AG04450 (cell line): Measurements from ENCODE around the gene BLOC1S1. TPM values are rescaled to one million over a fixed set of nuclear protein-coding genes. Genes with fewer than 3 reads are reported as not detected.

Source experiments
- CTCF ChIA-PET: fragments of 300-600, 350-600 bp; formaldehyde crosslinking; extraction: SDS; loops from one replicate; lab custom pipeline; 2022; ENCODE audit warnings: antibody characterized with exemption, inconsistent platforms; lab: Charles Lee
- POLR2A ChIA-PET: fragments of 350-600 bp; formaldehyde crosslinking; extraction: SDS; loops from one replicate; lab custom pipeline; 2021; ENCODE audit warnings: antibody characterized with exemption, inconsistent platforms; lab: Yijun Ruan, JAX
- DNase-seq: peaks from one replicate; pipeline ENCODE4 v3.0.0-alpha.2; 2011; ENCODE audit warnings: low read depth, low spot score
- H3K27ac ChIP-seq: one replicate; pipeline ENCODE4 v1.5.1; 2012; ENCODE audit warnings: low read depth, low read length, control low read depth
- H3K27me3 ChIP-seq: one replicate; pipeline ENCODE4 v1.6.0; 2012; ENCODE audit warnings: low read length; ENCODE audit not compliant: control insufficient read depth, insufficient read depth
- H3K4me3 ChIP-seq: 2 replicates; pipeline ENCODE4 v1.5.1; 2011; ENCODE audit warnings: mild to moderate bottlenecking, low read depth, low read length, control low read depth
- H3K9me3 ChIP-seq: 2 replicates; pipeline ENCODE4 v1.5.1; 2012; ENCODE audit warnings: low read length; ENCODE audit not compliant: control insufficient read depth, insufficient read depth
- polyA plus RNA-seq: library from polyadenylated mRNA; depleted of rRNA; stranded (reverse); fragments of >200 nt; gene quantifications from 2 replicates; pipeline ENCODE4 v1.2.3, GENCODE V29; 2011
- TF ChIP-seq, protein P1 (sequence below): IDR thresholded peaks from 2 replicates; pipeline ENCODE4 v1.5.1; 2011; ENCODE audit warnings: low read depth, low read length, control low read depth, inconsistent platforms

Gene BLOC1S1
- polyA plus RNA-seq, 1 experiment, result 132 TPM

DNA sequence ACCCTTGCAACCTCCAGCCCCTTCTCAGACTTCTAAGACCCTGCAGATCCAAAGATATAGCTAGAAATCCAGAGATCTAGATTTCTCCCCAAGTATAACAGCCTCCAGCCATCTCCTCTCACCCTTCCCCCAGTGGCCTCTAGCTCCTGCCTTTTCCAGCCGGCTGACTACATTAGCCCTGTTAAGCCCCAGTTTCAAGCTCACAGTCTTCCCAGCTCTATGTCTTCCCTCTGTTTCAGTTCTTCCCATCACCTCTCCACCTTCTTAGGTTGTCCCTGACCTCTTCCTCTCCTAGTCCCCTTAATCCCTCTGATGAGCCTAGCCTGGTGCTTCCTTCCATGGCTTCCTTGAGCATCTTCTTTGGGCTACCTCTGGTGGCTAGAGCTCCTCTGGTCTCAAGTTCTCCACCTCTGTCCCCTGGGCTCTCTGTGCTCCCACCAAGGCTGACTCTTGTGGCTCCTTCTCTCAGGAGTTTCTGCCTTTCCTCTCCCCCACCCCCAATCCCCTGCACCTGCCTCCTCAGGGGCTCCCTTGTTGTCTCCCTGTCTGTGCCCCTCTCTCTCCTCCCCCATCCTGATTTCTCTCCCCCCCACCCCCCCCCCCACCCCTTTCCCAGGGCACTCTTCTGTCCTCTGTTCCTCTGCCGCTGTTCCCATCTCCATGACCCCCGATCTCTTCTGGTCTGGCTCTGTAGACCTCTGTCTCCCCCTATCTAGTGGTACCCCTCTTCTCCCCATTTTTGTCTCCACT lies 26.3 kb downstream of the BLOC1S1 start:
- ChIA-PET CTCF (interaction anchor here (0.6 to 6.8 kb wide), 7 partner anchors 11 to 302 kb away, joined by 3 to 93 read pairs (median 4); no protein-coding TSS in a partner anchor), POLR2A (interaction anchor here (0.6 kb wide), 2 partner anchors 13 to 76 kb away, joined by 3 to 7 read pairs; partner anchors contain the start of genes CD63, ORMDL2 and SARNP)
- TF ChIP-seq, protein P1, sequence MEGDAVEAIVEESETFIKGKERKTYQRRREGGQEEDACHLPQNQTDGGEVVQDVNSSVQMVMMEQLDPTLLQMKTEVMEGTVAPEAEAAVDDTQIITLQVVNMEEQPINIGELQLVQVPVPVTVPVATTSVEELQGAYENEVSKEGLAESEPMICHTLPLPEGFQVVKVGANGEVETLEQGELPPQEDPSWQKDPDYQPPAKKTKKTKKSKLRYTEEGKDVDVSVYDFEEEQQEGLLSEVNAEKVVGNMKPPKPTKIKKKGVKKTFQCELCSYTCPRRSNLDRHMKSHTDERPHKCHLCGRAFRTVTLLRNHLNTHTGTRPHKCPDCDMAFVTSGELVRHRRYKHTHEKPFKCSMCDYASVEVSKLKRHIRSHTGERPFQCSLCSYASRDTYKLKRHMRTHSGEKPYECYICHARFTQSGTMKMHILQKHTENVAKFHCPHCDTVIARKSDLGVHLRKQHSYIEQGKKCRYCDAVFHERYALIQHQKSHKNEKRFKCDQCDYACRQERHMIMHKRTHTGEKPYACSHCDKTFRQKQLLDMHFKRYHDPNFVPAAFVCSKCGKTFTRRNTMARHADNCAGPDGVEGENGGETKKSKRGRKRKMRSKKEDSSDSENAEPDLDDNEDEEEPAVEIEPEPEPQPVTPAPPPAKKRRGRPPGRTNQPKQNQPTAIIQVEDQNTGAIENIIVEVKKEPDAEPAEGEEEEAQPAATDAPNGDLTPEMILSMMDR, result no peak
- peak overlapping the region; percentile 58 for H3K4me3 ChIP-seq
- DNase-seq, result no peak
- peak overlapping the region; percentile 65 for H3K27ac ChIP-seq
- no peaks in the 10 kb centered on the region for H3K9me3 ChIP-seq
- H3K27me3 ChIP-seq, result no peaks in the 10 kb centered on the region

DNA sequence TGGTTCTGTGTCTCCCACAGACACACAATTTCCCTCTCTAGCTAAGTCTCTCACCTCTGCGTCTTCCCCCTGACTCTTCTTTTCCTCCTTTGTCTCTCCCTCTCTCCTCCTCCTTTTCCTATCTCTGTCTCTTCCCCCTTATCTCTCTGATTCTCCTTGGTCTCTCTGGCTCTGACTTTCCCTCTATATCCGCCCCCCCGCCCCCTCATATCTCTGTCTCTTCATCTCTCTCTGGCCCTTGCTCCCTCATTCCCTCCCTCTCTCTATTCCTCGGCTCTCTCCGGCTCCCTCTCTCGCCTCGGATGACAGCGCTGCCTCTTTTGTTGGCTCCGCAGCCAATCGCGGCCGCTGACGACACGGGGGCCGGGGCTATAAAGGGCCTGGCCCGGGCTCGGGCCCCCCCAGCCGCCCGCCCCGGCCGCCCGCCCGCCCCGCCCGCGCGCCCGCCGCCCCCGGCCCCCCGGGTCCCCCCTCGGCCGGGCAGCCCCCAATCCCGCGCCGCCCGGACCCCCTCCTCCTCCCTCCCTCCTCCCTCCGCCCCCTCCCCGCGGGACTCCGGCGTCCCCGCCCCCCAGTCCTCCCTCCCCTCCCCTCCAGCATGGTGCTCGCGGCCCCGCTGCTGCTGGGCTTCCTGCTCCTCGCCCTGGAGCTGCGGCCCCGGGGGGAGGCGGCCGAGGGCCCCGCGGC lies 27.0 kb downstream of the BLOC1S1 start, which contains the start of gene GDF11:
TSS of gene GDF11 (plus strand) at position 404 of the 687 bp plus-strand sequence. CDS start at position 599, 195 bp downstream.
- ChIA-PET POLR2A (interaction anchor here (0.6 to 1.5 kb wide), 6 partner anchors 14 to 231 kb away, joined by 3 to 9 read pairs (median 3); partner anchors contain the start of genes CD63, DNAJC14 and RAB5B), CTCF (interaction anchor here (0.6 to 1.7 kb wide), 6 partner anchors 12 to 264 kb away, joined by 3 to 5 read pairs (median 4); partner anchors contain the start of genes ORMDL2 and RAB5B)
- DNase-seq, result no peak
- Histone ChIP-seq H3K4me3 (peak within 1 kb of the TSS; percentile 79), H3K9me3 (no peaks in the 10 kb centered on the region), H3K27me3 (no peaks in the 10 kb centered on the region), H3K27ac (peak within 1 kb of the TSS; percentile 65)
- TF ChIP-seq, protein P1, result no peak

DNA sequence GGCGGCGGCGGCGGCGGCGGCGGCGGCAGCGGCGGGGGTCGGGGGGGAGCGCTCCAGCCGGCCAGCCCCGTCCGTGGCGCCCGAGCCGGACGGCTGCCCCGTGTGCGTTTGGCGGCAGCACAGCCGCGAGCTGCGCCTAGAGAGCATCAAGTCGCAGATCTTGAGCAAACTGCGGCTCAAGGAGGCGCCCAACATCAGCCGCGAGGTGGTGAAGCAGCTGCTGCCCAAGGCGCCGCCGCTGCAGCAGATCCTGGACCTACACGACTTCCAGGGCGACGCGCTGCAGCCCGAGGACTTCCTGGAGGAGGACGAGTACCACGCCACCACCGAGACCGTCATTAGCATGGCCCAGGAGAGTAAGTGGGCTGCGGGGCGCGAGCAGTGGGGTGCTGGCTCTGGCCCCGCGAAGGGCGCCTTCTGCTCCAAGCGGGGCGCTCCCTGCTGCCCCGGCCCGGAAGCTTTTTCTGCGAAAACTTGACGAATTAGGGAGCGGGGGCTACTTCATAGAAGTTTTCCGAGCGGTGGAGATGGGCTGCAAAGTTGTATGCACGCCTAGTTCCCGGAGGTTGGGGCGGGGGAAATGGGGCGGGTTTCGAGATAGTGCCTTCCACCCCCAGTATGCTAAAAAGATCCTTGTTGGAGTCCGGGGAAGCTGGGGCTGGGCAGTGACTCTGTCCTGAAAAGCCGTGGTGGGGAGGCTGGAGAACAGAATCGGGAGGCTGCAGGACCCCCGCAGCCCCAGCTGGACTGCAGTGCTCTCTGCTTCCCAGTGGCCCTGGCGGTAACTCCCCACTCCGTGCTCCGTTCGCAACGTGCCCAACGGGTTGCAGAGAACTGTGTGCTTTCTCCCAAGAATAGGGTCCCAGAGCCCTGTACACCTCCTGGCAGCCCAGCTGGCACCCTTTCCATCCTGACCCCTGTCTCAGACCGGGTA lies 27.8 kb downstream of the BLOC1S1 start:
- H3K4me3 ChIP-seq, result peak overlapping the region; percentile 79
- H3K27ac ChIP-seq, result peak overlapping the region; percentile 65
- H3K9me3 ChIP-seq, result no peaks in the 10 kb centered on the region; the same call in 1 of the 2 replicates
- ChIA-PET POLR2A (interaction anchor here (0.6 to 1.5 kb wide), 6 partner anchors 14 to 300 kb away, joined by 3 to 9 read pairs (median 3); partner anchors contain the start of genes CD63 and DNAJC14), CTCF (interaction anchor here (0.5 to 1.7 kb wide), 4 partner anchors 20 to 287 kb away, joined by 3 to 6 read pairs (median 4); partner anchors contain the start of genes ORMDL2 and RAB5B)
- H3K27me3 ChIP-seq, result no peaks in the 10 kb centered on the region
- no peak for DNase-seq
- TF ChIP-seq, protein P1, result 0 out of 2 replicates have a peak, but pooled peaks have one; percentile 6

DNA sequence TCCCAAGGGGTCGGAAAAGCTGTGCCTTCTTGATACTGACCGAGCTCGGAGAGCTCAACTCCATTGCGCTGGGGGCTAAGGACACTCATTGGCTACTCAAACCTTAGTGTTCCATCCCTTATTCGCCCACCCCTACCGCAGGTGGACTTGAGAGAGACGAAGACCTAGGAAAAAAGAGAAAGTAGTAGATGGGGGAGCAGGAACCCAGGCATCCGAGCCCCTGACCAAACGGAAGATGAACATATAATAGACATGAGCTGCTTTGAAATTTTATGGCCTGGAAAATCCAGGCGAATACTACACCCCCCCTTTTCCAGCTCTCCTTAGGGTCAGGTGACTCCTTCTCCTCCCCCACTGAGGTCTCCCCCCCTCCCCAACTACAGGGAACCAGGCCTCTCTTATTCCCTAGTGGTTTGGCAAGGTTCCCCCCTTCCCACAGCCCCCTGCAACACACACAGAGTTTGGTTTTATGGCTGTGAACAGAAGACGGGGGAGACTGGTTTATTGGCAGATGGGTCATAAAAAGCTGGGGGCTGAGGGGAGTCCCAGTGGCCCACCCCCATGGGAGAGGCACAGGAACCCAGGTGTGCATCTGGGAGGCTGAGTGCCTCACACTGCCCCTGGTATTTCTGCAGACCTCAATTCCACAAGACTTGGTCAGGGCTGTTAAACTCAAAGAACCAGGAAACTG lies 28.6 kb downstream of the BLOC1S1 start:
- Histone ChIP-seq H3K27ac (no peak overlapping the region), H3K9me3 (no peaks in the 10 kb centered on the region; the same call in 1 of the 2 replicates), H3K27me3 (no peaks in the 10 kb centered on the region), H3K4me3 (peak overlapping the region; percentile 79)
- no peak for DNase-seq
- TF ChIP-seq, protein P1, result no peak
- CTCF ChIA-PET, result interaction anchor here (0.5 to 1.7 kb wide), 3 partner anchors 20 to 286 kb away, joined by 3 to 6 read pairs (median 3); partner anchors contain the start of gene RAB5B
- POLR2A ChIA-PET, result interaction anchor here (0.7 to 1.5 kb wide), 5 partner anchors 15 to 203 kb away, joined by 3 to 9 read pairs (median 3); partner anchors contain the start of genes CD63 and DNAJC14
